Peyer's patch (tissue), 4 donors: ENCODE results near the gene PTPRC.

Experiments
- CTCF ChIP-seq, 6 experiments: fragments of 450-650 bp in 4 of 6; fragments of 200-600 bp in 2 of 6; sonication (generic) in 1 of 6; IDR thresholded peaks; one replicate each; pipeline ENCODE4 v1.5.1; 2017 to 2019; ENCODE audit warnings: antibody characterized with exemption in 6 of 6, mild to moderate bottlenecking in 3 of 6, moderate library complexity in 1 of 6
- POLR2A ChIP-seq, 2 donors: fragments of 450-650 bp; IDR thresholded peaks; one replicate each; pipeline ENCODE4 v1.5.1; 2017; ENCODE audit warnings: antibody characterized with exemption in 2 of 2, mild to moderate bottlenecking in 2 of 2, moderate library complexity in 2 of 2

DNA sequence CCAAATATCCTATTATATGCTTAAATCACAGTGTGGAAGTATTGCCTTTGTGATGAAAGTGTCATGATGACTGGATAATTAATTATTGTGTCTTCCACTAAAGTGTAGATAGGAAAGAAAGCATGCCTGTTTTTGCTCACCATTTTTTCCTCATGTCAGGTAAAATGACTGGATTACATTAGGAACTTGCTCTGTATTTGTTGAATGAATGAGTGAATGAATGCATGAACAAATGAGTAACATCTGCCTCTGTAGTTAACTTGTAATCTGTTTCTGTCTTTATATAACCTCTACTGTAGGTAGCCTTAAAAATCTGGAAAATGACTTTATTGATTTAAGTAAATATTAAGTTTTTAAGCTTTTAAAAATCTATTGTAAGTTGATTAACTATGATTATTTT, 2.9 kb upstream of the PTPRC start:
- TF ChIP-seq CTCF (IDR thresholded peaks at IDR 0.05) (no peak), POLR2A (IDR thresholded peaks at IDR 0.05) (no peak)
